Epidermal melanocyte (primary cell): Measurements from ENCODE around the gene KIF17.
"Not testable (repeated sequence)": the region's sequence is repeated elsewhere in the genome, so short reads cannot be mapped to it uniquely, and the experiment has no call there.

Experiments used
- DNase-seq: peaks from one replicate; pipeline ENCODE4 v3.0.0; 2011; ENCODE audit warnings: low spot score; ENCODE audit not compliant: insufficient read length

Gene KIF17

GRCh38 chr1:20727746-20728316 is 10.0 kb upstream of the KIF17 start:
- no peak for DNase-seq

DNA sequence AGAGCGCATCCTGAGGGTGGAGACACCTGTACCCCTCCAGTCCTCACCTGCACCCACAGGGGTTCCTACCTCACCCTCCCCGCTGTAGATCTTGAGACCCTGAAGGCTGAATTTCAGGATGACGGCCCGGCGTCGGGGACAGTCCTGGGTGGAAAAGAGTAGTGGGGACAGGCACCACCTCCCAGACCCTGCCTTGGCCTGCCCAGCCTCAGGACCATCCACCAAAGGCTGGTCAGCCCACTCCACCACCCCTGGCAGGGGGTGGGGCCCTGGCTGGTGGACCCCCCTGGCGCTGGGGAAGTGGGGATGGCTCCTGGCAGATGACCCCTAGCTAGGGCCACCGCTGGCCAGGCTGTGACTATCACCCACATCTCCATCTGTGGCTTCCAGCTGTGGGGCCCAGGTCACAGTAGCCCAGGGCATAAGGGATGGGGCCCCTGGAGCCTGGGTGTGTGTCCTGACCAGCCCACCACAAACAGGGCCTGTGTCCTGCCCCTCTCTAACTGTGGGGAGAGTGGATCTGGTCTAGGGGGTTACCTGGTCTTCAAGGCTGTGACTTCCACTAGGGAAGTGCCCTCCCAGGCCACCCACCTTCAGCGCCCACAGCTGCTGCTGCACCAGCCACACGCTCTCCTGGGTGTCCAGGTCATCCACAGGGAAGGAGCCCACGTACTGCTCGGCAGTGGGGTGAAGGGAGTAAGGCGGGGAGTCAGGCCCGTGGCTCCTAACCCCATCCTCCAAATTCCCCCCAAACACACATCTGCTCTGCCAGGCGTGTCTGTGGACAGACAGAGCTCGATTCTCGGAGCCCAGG is 9.3 kb upstream of the KIF17 start:
- no peak for DNase-seq

- DNase-seq: no peak
These were observed 8.5 kb upstream of the KIF17 start for GRCh38 chr1:20726118-20726911.

DNA sequence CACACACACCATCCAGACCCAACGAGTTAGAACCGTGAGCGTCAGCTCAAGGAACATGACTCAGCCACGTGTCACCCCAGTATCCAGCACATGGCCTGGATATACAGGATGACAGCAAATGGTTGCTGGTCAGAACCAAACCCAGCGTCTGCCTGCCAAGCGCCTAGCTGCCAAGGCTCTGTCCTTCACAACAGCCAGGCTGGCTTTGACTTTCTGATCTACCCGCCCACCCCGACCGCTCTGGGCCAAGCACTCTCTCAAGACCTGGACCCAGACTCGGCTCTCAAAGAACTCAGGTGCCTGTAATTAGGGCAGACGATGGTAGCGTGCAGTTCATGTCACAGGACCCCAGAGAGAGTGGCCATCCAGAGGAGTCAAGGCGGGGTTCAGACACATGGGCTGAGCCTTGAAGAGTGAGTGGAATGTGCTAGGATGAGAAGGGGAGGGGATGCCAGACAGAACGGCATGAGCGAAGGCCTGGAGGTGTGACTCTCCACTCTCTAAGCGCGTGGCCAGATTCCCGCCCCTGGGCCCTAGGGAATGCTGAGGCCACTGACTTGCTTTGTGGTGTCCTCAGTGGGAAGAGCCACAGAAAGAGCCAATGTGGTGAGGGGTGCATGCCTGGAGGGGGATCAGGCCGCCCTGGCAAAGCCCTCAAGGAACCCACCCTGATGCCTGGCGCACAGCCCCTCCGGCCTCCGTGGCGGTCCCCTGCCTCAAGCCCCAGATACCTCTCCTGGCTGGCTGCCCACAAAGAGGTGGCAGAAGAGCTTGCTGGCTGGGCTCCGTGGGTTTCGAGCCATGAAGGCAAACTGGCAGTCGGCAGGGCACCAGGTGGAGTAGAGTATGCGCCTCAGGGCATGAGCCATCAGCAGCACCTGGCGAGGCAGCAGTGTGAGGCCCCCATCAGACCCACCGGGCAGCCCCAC is 7.6 kb upstream of the KIF17 start:
- no peak for DNase-seq

DNA sequence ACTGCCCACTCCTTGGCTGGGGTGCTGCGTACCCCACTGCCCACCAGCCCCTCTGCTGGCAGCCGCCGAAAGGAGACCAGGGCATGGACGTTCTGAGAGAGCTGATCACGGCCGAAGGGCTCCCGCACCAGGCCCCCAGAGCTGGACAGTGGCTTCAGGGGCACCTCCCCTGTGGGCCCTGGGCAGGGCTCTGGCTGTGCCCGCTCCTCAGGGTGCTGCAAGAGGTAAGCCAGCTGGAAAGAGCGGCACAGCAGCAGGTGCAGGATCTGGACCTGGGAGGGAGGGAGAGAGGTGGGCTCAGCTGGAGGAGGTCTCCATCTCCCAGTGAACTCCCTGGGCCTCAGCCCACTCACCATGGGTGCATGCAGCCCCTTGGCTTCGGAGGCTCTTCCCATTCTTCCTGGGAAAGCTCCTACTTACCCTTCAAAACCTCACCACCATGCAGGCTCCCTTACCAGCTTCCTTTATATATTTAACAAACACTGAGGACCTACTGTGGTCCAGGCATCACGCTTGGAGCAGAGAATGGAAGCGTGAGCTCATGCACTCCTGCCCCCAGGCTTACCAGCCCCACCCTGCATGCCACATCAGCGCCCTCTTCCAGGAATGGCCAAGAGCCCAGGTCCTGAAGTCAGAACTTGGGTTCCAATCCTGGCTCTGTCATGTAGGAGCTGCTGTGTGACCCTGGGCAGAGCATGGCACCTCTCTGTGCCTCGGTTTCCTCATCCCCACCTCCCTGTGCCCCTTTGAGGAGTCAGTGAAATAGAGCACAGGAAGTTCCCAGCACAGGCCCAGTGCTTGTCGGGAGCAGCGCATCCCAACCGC is 6.8 kb upstream of the KIF17 start:
- DNase-seq: no peak

DNA sequence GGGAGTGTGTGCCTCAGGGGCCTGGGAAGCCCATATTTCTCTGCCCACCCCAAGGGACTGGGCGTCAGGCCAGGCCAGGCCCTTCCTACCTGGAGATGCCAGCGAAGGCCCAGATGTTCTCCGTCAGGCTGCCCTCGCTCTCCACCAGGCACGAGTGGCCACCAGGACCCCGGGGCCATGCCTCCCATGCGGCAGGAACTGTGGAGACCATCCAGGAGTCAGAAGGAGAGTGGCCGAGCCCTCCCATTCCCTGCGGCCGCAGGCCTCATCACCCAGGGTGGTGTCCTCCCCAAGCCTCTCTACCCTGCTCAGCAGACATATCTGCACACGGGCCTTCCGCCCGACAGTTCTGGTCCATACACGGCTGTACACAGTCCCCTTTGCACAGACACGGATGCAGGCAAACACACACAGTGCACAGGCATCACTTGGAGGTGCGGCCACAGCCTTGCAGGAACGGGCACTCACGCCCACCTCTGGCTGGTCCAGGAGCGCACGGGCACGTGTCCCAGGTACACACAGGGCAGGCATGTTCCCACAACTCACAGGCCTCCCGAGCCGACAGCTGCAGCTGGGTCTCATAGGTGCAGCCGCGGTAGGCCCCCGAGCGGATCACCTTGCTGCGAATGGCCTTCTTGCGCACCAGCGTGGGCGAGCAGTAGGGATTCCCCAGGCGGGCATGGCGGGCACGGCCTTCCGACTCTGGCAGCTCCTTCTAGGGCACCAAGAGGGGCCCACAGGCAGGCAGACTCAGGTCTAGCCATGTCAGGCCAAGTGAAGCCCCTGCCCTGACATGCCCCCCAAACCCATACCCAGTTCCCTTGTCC is 5.9 kb upstream of the KIF17 start:
- DNase-seq: no peak

- no peak for DNase-seq
These were observed 5.3 kb upstream of the KIF17 start for GRCh38 chr1:20723159-20723536.

DNA sequence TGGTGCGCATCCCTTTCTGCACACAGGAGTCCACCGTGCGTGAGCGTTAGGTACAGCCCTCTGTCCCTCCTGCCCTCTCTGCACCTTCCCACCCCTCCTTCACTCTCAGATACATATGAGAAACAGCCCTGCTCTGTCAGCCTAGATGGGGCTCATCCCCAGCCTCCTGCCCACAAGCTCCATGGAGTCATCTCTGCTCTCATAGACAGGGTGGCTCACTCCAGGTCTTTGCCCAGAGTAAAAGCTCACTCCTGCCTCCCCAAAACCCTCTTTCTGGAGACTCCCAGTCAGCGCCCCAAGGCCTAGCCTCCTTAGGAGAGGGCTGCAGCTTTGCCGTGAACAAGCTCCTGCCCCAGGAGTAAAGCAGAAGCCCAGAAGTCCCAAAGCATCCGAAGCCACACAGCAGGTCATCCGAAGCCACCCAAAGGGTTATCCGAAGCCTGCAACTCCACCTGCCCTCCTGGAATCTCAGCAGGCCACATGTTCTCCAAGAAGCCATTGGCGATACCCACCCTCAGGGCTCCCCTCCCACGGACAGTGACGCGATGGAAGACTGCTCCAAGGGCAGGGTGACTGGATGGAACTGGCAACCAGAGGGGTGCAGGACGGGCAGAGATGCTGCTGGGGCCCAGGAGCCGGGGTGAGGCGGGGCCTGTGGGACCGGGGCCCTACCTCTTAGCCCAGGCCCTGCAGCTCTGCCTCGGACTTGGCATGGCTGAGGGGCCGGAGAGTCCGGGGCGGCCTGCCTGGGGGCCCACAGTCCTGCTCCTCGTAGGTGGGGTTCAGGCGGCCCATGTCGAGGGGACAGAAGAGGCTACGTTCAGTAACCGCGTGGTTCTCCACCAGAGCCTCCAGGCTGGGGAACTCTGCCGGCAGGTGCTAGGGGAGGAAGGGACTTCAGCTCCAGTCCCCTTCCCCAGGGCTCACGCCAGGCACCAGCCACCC is 3.6 kb upstream of the KIF17 start:
- no peak for DNase-seq

GRCh38 chr1:20720631-20721091 is 2.9 kb upstream of the KIF17 start:
- DNase-seq: no peak

DNA sequence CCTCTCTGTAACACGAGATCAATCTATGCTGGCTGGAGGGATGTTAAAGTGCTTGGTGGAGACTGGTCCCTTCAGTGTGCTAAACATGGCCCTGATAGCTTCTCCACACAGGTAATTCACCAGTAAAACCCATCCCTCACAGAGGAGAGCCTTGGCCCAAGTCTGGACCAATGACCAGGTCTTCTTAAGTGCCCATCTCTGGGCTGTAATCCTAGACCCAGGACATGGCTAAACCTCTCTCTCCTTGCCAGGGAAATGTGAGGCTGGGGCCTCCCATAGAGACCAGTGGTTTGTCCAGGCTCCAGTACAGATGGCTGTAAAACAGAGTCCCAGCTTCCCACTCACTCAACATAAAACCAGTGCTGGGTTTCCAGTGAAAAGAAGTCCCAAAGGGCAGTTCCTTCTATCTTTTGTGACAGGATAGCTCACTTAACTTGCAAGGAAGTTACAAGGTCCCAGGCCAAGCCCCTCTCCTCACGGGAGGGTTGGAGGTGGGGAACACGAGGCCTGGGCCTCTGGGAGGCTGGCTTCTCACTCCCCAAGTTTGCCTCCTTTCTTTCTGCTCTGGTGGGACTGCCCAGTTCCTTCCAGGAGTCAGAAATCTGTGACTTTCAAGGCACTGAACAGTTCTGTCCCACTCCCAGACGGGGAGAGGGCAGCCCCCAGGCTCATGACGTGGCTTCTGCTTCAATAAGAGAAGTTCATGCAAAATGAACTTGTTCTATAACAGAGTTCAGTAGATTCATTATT is 2.2 kb upstream of the KIF17 start:
- DNase-seq: no peak

DNA sequence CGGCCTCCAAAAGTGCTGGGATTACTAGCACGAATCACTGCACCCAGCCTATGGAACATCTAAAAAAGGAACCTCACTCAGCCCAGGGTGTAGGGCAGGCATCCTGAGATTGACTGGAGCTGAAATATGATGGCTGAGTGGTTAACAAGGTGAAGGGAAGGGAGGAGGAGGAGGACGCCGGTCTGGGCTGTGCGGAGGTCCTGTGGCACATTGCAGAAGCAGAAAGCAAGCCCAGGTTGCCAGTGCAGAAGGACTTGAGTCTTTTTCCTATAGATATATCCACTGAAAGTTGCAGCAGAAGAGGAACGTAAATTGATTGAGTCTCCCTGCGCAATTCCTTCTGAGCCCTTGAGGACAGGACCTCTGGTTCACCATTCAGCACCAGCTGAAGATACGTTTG is 1.5 kb upstream of the KIF17 start:
- DNase-seq: no peak

- not testable (repeated sequence) for DNase-seq
These were observed 606 bp upstream of the KIF17 start for GRCh38 chr1:20718343-20718882.

DNA sequence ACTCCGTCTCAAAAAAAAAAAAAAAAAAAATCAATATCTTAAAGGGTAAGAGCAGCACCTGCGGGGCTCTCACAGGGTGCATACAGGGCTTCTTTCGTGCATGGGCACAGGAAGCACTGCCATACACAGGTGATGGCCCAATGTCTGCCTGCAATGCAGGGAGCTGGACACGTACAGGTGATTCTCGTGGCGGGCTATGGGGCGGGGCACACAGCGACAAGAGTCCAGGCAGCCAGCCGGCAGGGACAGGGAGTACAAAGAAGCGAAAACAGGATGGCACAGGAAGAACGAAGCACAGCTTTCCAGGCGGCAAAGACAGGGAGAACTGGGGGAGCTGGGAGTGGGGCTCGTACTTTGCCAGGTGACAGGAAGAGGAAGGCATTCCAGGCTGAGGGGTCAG is 1.6 kb downstream of the KIF17 start:
- no peak for DNase-seq

- no peak for DNase-seq
These were observed 2.4 kb downstream of the KIF17 start for GRCh38 chr1:20715406-20715805.

GRCh38 chr1:20713440-20713839 is 4.4 kb downstream of the KIF17 start:
- DNase-seq: no peak

- no peak for DNase-seq
These were observed 5.6 kb downstream of the KIF17 start for GRCh38 chr1:20712215-20712577.
